Loucy (cell line): ENCODE results near the gene ADCY2.

Experiments
- H2AFZ ChIP-seq: fragments of 200-600 bp; sonication (generic); 2 replicates; pipeline ENCODE4 v1.6.0; 2016; ENCODE audit warnings: antibody characterized with exemption, mild to moderate bottlenecking, low read length, moderate library complexity
- H3F3A ChIP-seq: fragments of 200-600 bp; 2 replicates; pipeline ENCODE4 v1.6.0; 2016; ENCODE audit warnings: antibody characterized with exemption, low read depth, mild to moderate bottlenecking
- H3K27me3 ChIP-seq: fragments of 200-600 bp; sonication (generic); 2 replicates; pipeline ENCODE4 v1.6.1; 2014; ENCODE audit warnings: low read length, mild to moderate bottlenecking; ENCODE audit not compliant: insufficient read depth, poor library complexity, severe bottlenecking
- H3K36me3 ChIP-seq: fragments of 200-600 bp; sonication (generic); 2 replicates; pipeline ENCODE4 v1.6.1; 2016; ENCODE audit warnings: low read length; ENCODE audit not compliant: insufficient read depth
- H3K4me1 ChIP-seq: fragments of 200-600 bp; sonication (generic); 2 replicates; pipeline ENCODE4 v1.5.1; 2014; ENCODE audit warnings: low read length, mild to moderate bottlenecking; ENCODE audit not compliant: insufficient read depth, poor library complexity, severe bottlenecking
- H3K4me2 ChIP-seq: fragments of 200-600 bp; sonication (generic); 2 replicates; pipeline ENCODE4 v1.6.0; 2014; ENCODE audit warnings: antibody characterized with exemption, low read length, low read depth, mild to moderate bottlenecking; ENCODE audit not compliant: poor library complexity, severe bottlenecking
- H3K4me3 ChIP-seq: fragments of 200-600 bp; sonication (generic); 2 replicates; pipeline ENCODE4 v1.5.1; 2014; ENCODE audit warnings: low read length, mild to moderate bottlenecking, mixed read lengths; ENCODE audit not compliant: poor library complexity, severe bottlenecking
- H3K79me2 ChIP-seq: fragments of 200-600 bp; sonication (generic); 2 replicates; pipeline ENCODE4 v1.6.1; 2014; ENCODE audit warnings: low read length; ENCODE audit not compliant: insufficient read depth
- H3K9ac ChIP-seq: fragments of 200-600 bp; sonication (generic); 2 replicates; pipeline ENCODE4 v1.6.0; 2014; ENCODE audit warnings: mild to moderate bottlenecking, low read depth, low read length, moderate library complexity; ENCODE audit not compliant: poor library complexity, severe bottlenecking
- H3K9me2 ChIP-seq: fragments of 200-600 bp; sonication (generic); replicated peaks from 2 replicates; pipeline ENCODE4 v1.6.1; 2016; ENCODE audit warnings: low read depth, low read length, mixed read lengths
- H3K9me3 ChIP-seq: fragments of 200-600 bp; sonication (generic); 2 replicates; pipeline ENCODE4 v1.6.1; 2014; ENCODE audit warnings: mild to moderate bottlenecking, antibody characterized with exemption, low read length, low read depth; ENCODE audit not compliant: insufficient read depth
- H4K20me1 ChIP-seq: fragments of 200-600 bp; sonication (generic); 2 replicates; pipeline ENCODE4 v1.6.0; 2014; ENCODE audit warnings: antibody characterized with exemption, low read length, mild to moderate bottlenecking; ENCODE audit not compliant: insufficient read depth, poor library complexity, severe bottlenecking
- CTCF ChIP-seq: fragments of 200-600 bp; sonication (generic); conservative IDR thresholded peaks from 2 replicates; pipeline ENCODE4 v1.5.1; 2014; ENCODE audit warnings: mild to moderate bottlenecking, antibody characterized with exemption, low read length
- EZH2phosphoT487 ChIP-seq: fragments of 200-600 bp; IDR thresholded peaks from 2 replicates; pipeline ENCODE4 v1.6.1; 2018; ENCODE audit warnings: antibody characterized with exemption, mild to moderate bottlenecking, moderate library complexity, borderline replicate concordance

ADCY2 gene

GRCh38 chr5:7592910-7593309, 197.0 kb downstream of the ADCY2 start:
- H3K36me3 ChIP-seq: no peaks in the 10 kb centered on the region
- H3F3A ChIP-seq: no peaks in the 10 kb centered on the region
- no peak overlapping the region for H3K9ac ChIP-seq
- H3K9me2 ChIP-seq: no peaks in the 10 kb centered on the region
- no peaks in the 10 kb centered on the region for H4K20me1 ChIP-seq
- no peak overlapping the region for H3K4me3 ChIP-seq
- H3K27me3 ChIP-seq: no peaks in the 10 kb centered on the region
- 0 out of 2 replicates have a peak, but pooled peaks cover 3% of the 10 kb centered on the region for H3K9me3 ChIP-seq
- H3K4me1 ChIP-seq: no peaks in the 10 kb centered on the region
- no peak overlapping the region for H3K4me2 ChIP-seq
- no peaks in the 10 kb centered on the region for H3K79me2 ChIP-seq
- no peak for TF ChIP-seq EZH2phosphoT487
- peak; percentile 51 for TF ChIP-seq CTCF
- H2AFZ ChIP-seq: no peak overlapping the region

GRCh38 chr5:7597059-7597642, 201.2 kb downstream of the ADCY2 start:
- no peak overlapping the region for H3K9ac ChIP-seq
- no peak overlapping the region for H2AFZ ChIP-seq
- no peaks in the 10 kb centered on the region for H3K36me3 ChIP-seq
- H3K4me1 ChIP-seq: no peaks in the 10 kb centered on the region
- 0 out of 2 replicates have a peak, but pooled peaks cover 3% of the 10 kb centered on the region for H3K9me3 ChIP-seq
- no peaks in the 10 kb centered on the region for H3K9me2 ChIP-seq
- no peaks in the 10 kb centered on the region for H3K27me3 ChIP-seq
- H3K4me3 ChIP-seq: no peak overlapping the region
- no peaks in the 10 kb centered on the region for H3K79me2 ChIP-seq
- no peak for TF ChIP-seq EZH2phosphoT487
- TF ChIP-seq CTCF: no peak
- no peaks in the 10 kb centered on the region for H3F3A ChIP-seq
- H4K20me1 ChIP-seq: no peaks in the 10 kb centered on the region
- no peak overlapping the region for H3K4me2 ChIP-seq

- H2AFZ ChIP-seq: no peak overlapping the region
- no peaks in the 10 kb centered on the region for H3K79me2 ChIP-seq
- no peaks in the 10 kb centered on the region for H3K9me3 ChIP-seq
- H3K4me1 ChIP-seq: no peaks in the 10 kb centered on the region
- no peaks in the 10 kb centered on the region for H3K9me2 ChIP-seq
- H3F3A ChIP-seq: no peaks in the 10 kb centered on the region
- no peaks in the 10 kb centered on the region for H4K20me1 ChIP-seq
- no peak overlapping the region for H3K4me3 ChIP-seq
- H3K36me3 ChIP-seq: no peaks in the 10 kb centered on the region
- TF ChIP-seq CTCF (no peak), EZH2phosphoT487 (no peak)
- no peak overlapping the region for H3K4me2 ChIP-seq
- no peak overlapping the region for H3K9ac ChIP-seq
- no peaks in the 10 kb centered on the region for H3K27me3 ChIP-seq
Measured at GRCh38 chr5:7606840-7607465, 211.0 kb downstream of the ADCY2 start.
